ENCODE measurements around the gene MYLK.
"Not testable (repeated sequence)": the region's sequence is repeated elsewhere in the genome, so short reads cannot be mapped to it uniquely, and the experiment has no call there.

Gene MYLK

GRCh38 chr3:123723070-123723469, 161.1 kb downstream of the MYLK start:
- DNase-seq (ENCODE audit: low read depth, low spot score): no peak

- DNase-seq (ENCODE audit: low read depth, low spot score): no peak
Observed at GRCh38 chr3:123722456-123722855, 161.7 kb downstream of the MYLK start.

GRCh38 chr3:123722021-123722420, 162.1 kb downstream of the MYLK start:
- no peak for DNase-seq (ENCODE audit: low read depth, low spot score)

- not testable (repeated sequence) for DNase-seq (ENCODE audit: low read depth, low spot score)
Observed at GRCh38 chr3:123721095-123721689, 162.9 kb downstream of the MYLK start.

GRCh38 chr3:123720638-123721037, 163.5 kb downstream of the MYLK start:
- no peak for DNase-seq (ENCODE audit: low read depth, low spot score)

GRCh38 chr3:123719862-123720453, 164.2 kb downstream of the MYLK start:
- DNase-seq (ENCODE audit: low read depth, low spot score): no peak

- DNase-seq (ENCODE audit: low read depth, low spot score): not testable (repeated sequence)
Observed at GRCh38 chr3:123719061-123719756, 164.9 kb downstream of the MYLK start.

- DNase-seq (ENCODE audit: low read depth, low spot score): no peak
Observed at GRCh38 chr3:123718108-123718507, 166.0 kb downstream of the MYLK start.

GRCh38 chr3:123717451-123717850, 166.7 kb downstream of the MYLK start:
- DNase-seq (ENCODE audit: low read depth, low spot score): not testable (repeated sequence)

GRCh38 chr3:123716411-123716810, 167.7 kb downstream of the MYLK start:
- no peak for DNase-seq (ENCODE audit: low read depth, low spot score)

- no peak for DNase-seq (ENCODE audit: low read depth, low spot score)
Observed at GRCh38 chr3:123713211-123713610, 170.9 kb downstream of the MYLK start.

GRCh38 chr3:123712077-123712860, 171.9 kb downstream of the MYLK start:
- DNase-seq (ENCODE audit: low read depth, low spot score): no peak

GRCh38 chr3:123711356-123711755, 172.8 kb downstream of the MYLK start:
- DNase-seq (ENCODE audit: low read depth, low spot score): no peak

- DNase-seq (ENCODE audit: low read depth, low spot score): no peak
Observed at GRCh38 chr3:123708531-123708930, 175.6 kb downstream of the MYLK start.

GRCh38 chr3:123707641-123708040, 176.5 kb downstream of the MYLK start:
- DNase-seq (ENCODE audit: low read depth, low spot score): not testable (repeated sequence)

- DNase-seq (ENCODE audit: low read depth, low spot score): no peak
Observed at GRCh38 chr3:123706871-123707270, 177.3 kb downstream of the MYLK start.

GRCh38 chr3:123705488-123706285, 178.4 kb downstream of the MYLK start:
- no peak for DNase-seq (ENCODE audit: low read depth, low spot score)

- not testable (repeated sequence) for DNase-seq (ENCODE audit: low read depth, low spot score)
Observed at GRCh38 chr3:123703663-123704062, 180.5 kb downstream of the MYLK start.

- DNase-seq (ENCODE audit: low read depth, low spot score): no peak
Observed at GRCh38 chr3:123702720-123703119, 181.4 kb downstream of the MYLK start.

GRCh38 chr3:123702057-123702456, 182.1 kb downstream of the MYLK start:
- DNase-seq (ENCODE audit: low read depth, low spot score): not testable (repeated sequence)

All from brain pericyte (primary cell).